HG02763 (cell line): ENCODE data around the gene ANO4.

Source experiments
- ATAC-seq: cut with Tn5 transposase; IDR thresholded peaks from one replicate; pipeline ENCODE4 v1.9.1; 2021; ENCODE audit warnings: mild to moderate bottlenecking, moderate library complexity; ENCODE audit not compliant: unreplicated experiment

Gene ANO4

GRCh38 chr12:100794441-100795173 is at the start of gene ANO4:
ANO4 (plus strand) TSS chr12:100794776; CDS start chr12:100901786, 107,010 bp downstream.
- ATAC-seq = no peak

- no peak for ATAC-seq
Observed at GRCh38 chr12:100745378-100746071, 49.1 kb upstream of the ANO4 start.

- ATAC-seq = no peak
Observed at GRCh38 chr12:100752841-100753240, 41.7 kb upstream of the ANO4 start.

- ATAC-seq = no peak
Observed at GRCh38 chr12:100753837-100754236, 40.7 kb upstream of the ANO4 start.

- ATAC-seq = no peak
Observed at GRCh38 chr12:100755186-100755585, 39.4 kb upstream of the ANO4 start.

- ATAC-seq = no peak
Observed at GRCh38 chr12:100758083-100758482, 36.5 kb upstream of the ANO4 start.

- no peak for ATAC-seq
Observed at GRCh38 chr12:100767371-100767770, 27.2 kb upstream of the ANO4 start.

GRCh38 chr12:100767950-100768349 is 26.6 kb upstream of the ANO4 start:
- ATAC-seq = no peak

- ATAC-seq = no peak
Observed at GRCh38 chr12:100778967-100779590, 15.5 kb upstream of the ANO4 start.

GRCh38 chr12:100789146-100789545 is 5.4 kb upstream of the ANO4 start:
- ATAC-seq = no peak

GRCh38 chr12:100789975-100790374 is 4.6 kb upstream of the ANO4 start:
- ATAC-seq = no peak

- no peak for ATAC-seq
Observed at GRCh38 chr12:100790552-100790951, 4.0 kb upstream of the ANO4 start.

GRCh38 chr12:100793182-100793581 is 1.4 kb upstream of the ANO4 start:
- no peak for ATAC-seq

GRCh38 chr12:100795174-100795799 is 711 bp downstream of the ANO4 start:
- ATAC-seq = no peak

GRCh38 chr12:100795800-100796179 is 1.2 kb downstream of the ANO4 start:
- no peak for ATAC-seq

GRCh38 chr12:100796621-100797020 is 2.0 kb downstream of the ANO4 start:
- no peak for ATAC-seq

GRCh38 chr12:100797246-100797645 is 2.7 kb downstream of the ANO4 start:
- no peak for ATAC-seq

- no peak for ATAC-seq
Observed at GRCh38 chr12:100797786-100798185, 3.2 kb downstream of the ANO4 start.

GRCh38 chr12:100798286-100799160 is 3.9 kb downstream of the ANO4 start:
- ATAC-seq = no peak

- ATAC-seq = no peak
Observed at GRCh38 chr12:100799770-100800169, 5.2 kb downstream of the ANO4 start.

GRCh38 chr12:100800723-100801122 is 6.1 kb downstream of the ANO4 start:
- ATAC-seq = no peak
